RCC 7860 (cell line): Measurements from ENCODE around the gene IRAK1.

Experiments
- DNase-seq: peaks from one replicate; pipeline ENCODE4 v3.0.0-alpha.2; 2015; ENCODE audit warnings: low spot score
- FAIRE-seq: peaks from 2 replicates; lab custom pipeline; 2012; peaks lifted over from hg19 to GRCh38; lab: Jason Lieb, UNC

The IRAK1 gene

GRCh38 chrX:154021131-154021611, 1.5 kb upstream of the IRAK1 start:
- DNase-seq (peak; percentile 66), FAIRE-seq (peak; percentile 78)

GRCh38 chrX:154020536-154021115, 924 bp upstream of the IRAK1 start:
- no peak for DNase-seq
- no peak for FAIRE-seq

GRCh38 chrX:154019061-154019621, 561 bp downstream of the IRAK1 start:
- DNase-seq, result no peak
- no peak for FAIRE-seq

DNA sequence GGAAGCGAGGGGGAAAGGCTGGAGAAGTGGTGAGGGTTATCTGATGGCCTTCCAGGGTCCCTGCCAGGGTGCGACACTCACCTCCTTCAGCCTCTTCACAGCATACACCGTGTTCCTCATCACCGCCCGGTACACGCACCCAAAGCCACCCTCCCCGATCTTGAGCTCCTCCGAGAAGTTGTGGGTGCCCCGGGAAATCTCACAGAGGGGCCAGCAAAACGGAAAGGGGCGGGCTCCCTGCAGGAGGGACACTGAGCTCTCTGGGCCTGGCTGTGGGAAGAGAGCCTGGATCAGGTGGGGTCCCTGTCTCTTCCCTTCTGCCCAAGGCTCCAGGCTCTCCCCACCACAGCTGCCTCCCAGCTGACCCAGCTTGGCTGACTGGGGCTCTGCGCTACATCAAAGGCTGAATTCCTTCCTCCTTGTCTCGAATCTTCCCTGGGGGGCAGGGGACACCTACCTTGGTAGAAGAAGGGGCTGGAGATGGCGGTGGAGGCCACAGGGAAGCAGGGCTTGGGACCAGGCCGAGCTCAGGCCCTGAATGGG, 1.1 kb downstream of the IRAK1 start:
- FAIRE-seq (no peak), DNase-seq (no peak)

GRCh38 chrX:154017766-154018517, 1.8 kb downstream of the IRAK1 start:
- no peak for DNase-seq
- FAIRE-seq, result no peak

- FAIRE-seq (no peak), DNase-seq (no peak)
Observed at GRCh38 chrX:154016366-154017076, 3.2 kb downstream of the IRAK1 start.

DNA sequence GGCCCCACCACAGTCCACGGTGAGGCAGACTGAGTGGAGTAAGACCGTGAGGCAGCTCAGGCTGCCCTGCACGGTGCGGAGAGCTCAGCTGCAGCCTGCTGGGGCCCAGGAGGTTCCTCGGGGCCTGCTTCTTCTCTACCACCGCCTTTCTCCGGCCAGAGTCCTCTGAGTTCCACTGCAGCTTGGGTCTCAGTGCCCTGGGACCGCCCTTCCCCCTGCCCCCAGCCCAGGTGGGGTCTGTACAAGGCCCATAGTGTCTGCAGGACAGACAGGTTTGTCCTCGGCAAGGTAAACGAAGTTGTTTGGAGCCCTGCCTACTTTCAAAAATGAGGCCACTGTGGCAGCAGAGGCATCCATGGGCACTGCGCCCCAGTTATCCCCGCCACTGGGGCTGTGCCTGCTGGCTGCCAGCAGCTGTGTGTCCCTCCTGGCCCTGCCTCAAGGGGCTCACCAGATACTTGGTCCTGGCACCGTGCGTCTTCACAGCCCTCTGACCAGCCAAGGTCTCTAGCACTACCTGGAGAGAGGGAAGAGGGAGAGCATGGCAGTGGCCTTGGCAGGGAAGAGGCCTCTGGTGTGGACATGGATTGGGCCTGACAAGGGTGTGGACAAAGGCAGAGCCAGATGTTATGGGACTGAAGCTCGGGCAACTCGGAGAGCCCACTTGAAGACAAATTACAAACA, 4.0 kb downstream of the IRAK1 start:
- DNase-seq (no peak), FAIRE-seq (no peak)

GRCh38 chrX:154014429-154015380, 5.0 kb downstream of the IRAK1 start:
- no peak for FAIRE-seq
- no peak for DNase-seq

GRCh38 chrX:154013614-154014360, 5.9 kb downstream of the IRAK1 start:
- FAIRE-seq (no peak), DNase-seq (no peak)

GRCh38 chrX:154013001-154013421, 6.7 kb downstream of the IRAK1 start:
- DNase-seq (no peak), FAIRE-seq (no peak)

DNA sequence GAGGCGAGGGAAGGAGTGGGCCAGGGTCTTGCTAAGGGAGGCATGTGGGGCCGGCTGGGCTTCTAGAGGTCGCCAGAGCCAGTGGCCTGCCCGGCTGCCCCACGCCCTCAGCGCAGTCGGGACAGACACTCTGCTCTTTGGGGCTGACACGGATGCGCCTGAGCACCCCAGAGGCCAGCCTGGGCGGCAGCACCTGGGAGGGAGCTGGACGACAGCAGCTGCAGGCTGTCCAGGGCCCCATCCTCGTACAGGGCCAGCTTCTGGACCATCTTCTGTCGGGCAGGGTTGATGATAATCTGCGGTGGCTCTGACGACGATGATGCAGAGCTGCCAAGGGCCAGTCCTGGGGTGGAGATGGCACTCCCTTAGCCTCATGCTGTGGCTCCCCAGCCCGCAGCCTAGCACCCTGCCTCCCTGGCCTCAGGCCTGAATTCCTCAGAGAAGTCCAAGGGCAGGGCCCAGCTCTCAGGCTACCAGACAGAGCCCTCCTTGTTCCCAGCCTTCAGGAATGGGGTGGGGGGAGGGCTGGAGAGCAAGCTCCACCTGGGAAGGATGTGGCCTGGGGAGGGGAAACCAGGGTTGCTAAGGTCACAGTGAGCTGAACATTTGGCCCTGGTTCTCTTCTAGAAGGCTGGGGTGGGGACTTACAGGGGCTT, 7.2 kb downstream of the IRAK1 start:
- DNase-seq (no peak), FAIRE-seq (no peak)

- no peak for DNase-seq
- FAIRE-seq, result no peak
Observed at GRCh38 chrX:154011376-154012335, 8.0 kb downstream of the IRAK1 start.

DNA sequence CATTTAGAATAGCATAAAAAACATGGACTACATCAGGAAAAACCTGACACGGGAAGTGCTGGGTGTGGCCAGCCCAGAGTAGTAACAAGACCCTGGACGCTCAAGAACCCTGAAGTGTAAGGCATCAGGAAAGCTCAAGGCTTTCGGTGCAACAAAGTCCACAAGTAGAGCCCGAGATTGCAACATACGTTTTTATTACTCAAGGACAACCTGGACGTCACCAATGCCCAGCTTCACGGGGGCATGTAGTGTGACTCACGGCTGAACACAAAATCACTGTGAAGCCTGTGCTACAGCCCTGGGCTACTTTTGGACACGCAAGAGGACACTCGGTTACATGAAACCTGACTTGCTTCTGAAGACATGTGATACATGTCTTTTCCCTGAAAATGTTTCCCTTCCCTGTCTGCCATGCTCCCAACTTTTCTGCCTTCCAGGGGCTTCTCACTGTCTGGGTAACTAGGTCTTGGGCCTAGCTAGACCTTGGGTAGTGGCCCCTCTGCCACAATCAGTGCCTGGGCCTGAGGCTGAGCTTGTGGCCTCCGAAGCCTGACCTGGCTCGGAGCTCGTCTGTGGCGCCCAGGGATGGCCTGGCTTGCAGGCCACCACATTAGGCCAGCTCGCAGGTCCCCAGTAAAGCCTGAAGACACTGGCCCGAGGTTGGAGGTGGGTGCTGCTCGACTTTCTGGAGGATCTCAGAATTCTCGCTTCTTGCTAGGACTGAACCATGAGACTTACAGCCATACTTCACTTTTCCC, 9.2 kb downstream of the IRAK1 start:
- no peak for DNase-seq
- FAIRE-seq, result no peak

- FAIRE-seq (no peak), DNase-seq (no peak)
Observed at GRCh38 chrX:154008521-154008920, 11.2 kb downstream of the IRAK1 start.

DNA sequence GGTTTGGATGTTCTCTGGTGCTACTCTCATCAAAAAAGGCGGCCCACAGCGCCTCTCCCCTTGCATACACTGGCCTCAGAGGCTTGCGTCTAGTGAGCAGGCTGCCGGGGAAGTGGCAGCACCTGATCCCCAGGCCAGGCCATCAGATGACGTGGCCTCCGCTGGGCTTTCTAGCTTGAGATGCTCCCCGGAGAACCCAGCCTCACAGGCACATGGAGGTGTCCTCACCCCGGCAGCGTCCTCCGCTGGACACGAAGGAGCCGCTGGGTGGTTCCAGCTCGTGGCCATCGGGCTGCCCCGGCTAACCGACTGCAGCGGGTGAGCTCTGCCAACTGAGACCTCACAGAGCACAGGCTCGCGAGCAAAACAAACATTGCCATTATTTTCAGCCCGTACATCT, 12.8 kb downstream of the IRAK1 start:
- no peak for FAIRE-seq
- no peak for DNase-seq

GRCh38 chrX:154004315-154004714, 15.4 kb downstream of the IRAK1 start:
- FAIRE-seq (no peak), DNase-seq (no peak)
